ENCODE data around the gene XPC.

Gene XPC

GRCh38 chr3:14147066-14147435 lies 31.4 kb downstream of the XPC start:
- no peak for FAIRE-seq
- DNase-seq (ENCODE audit: insufficient read length, low spot score) = no peak
- TF ChIP-seq CTCF (IDR thresholded peaks at IDR 0.05; ENCODE audit: insufficient read depth, missing control alignments) = no peak

DNA sequence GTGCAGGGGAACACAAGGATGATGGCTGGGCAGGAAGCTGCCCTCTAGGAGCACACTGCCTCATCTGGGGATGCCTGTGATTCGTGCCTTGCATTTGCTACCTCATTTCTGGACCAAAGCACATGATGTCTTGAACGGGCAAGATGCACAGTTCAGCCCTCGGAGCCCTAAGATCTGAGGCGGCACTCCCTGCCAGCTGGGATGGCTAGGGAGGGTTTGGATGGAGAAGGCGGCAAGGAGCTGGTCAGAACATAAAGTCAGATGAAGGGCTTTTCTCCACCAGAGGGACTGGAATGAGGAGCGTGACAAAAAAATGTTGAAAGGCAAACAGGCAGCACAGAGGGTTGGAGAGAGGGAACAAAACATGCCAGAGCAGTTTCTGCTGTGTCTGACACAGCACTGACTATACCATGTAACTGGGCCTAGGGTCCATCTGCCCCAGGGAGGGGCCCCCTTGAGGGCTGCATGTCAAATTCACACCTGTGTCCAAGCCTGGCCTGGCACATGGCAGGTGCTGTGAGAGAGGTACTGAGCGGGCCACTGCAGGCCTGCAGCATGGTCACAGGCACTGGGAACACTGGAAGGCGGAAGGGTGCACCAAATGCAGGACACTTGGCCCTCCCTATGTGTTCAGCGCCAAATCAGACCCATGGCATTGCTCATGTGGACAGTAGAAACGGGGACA lies 31.9 kb downstream of the XPC start:
- no peak for FAIRE-seq
- no peak for DNase-seq (ENCODE audit: insufficient read length, low spot score)
- no peak for TF ChIP-seq CTCF (IDR thresholded peaks at IDR 0.05; ENCODE audit: insufficient read depth, missing control alignments)

DNA sequence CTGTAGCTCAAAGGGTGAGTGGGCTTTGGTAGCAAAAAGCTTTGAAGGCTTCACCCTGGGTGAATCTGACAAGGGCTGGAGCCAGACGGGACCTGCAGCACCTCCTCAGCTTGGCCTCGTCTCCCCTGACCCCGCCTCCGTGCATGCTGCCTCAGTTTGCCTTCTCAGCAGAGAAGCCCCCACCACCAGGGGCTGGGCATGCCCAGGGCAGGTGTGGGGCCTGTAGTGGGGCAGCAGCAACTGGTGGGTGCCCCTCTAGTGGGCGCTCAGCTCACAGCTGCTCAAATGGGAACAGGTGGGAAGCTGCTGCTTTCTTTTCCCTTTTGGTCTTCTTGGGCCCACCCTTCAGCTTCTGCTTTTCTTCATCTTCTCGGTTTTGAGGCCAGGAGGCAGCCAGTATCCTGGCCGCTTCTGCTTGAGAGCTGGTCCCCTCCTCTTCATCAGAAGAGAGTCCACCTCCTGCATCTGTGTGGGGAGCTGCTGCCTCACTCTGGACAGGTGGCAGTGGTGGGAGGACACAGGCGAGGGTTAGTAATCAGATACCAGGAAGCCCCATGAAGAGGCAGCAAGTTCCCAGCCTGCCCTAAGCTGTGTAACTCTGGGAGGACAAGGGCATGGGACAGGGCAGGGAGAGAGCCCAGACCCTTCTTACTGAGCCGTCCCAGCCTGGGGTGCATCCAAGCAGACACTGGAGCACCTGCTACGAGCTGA lies 32.6 kb downstream of the XPC start:
- FAIRE-seq = no peak

GRCh38 chr3:14145236-14145635 lies 33.2 kb downstream of the XPC start:
- no peak for DNase-seq (ENCODE audit: insufficient read length, low spot score)
- no peak for FAIRE-seq
- no peak for TF ChIP-seq CTCF (IDR thresholded peaks at IDR 0.05; ENCODE audit: insufficient read depth, missing control alignments)

More for the DNA sequence above, 32.6 kb downstream of the XPC start:
- no peak for TF ChIP-seq CTCF (IDR thresholded peaks at IDR 0.05; ENCODE audit: insufficient read depth, missing control alignments)
- no peak for DNase-seq (ENCODE audit: insufficient read length, low spot score)

DNA sequence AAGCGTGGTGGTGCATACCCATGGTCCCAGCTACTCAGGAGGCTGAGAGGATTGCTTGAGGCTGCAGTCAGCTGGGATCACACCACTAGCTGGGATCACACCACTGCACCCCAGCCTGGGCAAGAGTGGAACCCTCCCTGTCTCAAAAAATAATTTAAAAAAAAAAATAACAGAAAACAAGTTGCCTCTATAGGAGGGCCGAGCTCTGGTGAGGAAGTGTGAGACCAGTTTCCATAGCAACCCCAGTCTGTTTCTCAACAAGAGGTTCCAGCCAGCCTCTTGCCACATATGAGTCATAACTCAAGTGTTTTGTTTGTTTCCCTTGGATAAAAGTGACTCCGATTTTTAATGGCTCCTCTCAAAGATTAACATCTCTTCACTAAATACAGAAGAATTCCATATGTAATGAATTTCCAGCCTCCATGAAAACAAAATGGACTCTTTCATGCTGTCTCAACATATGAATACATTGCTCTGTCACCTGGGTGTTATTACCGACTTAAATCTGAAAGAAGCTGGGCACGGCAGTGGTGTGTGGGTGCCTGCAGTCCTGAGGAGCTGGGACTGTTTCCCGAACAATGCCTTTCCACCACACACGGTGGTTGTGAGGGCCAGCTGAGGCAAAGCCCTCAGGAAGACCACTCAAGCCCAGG lies 33.9 kb downstream of the XPC start:
- TF ChIP-seq CTCF (IDR thresholded peaks at IDR 0.05; ENCODE audit: insufficient read depth, missing control alignments) = no peak
- FAIRE-seq (no peak), DNase-seq (ENCODE audit: insufficient read length, low spot score) (no peak)

DNA sequence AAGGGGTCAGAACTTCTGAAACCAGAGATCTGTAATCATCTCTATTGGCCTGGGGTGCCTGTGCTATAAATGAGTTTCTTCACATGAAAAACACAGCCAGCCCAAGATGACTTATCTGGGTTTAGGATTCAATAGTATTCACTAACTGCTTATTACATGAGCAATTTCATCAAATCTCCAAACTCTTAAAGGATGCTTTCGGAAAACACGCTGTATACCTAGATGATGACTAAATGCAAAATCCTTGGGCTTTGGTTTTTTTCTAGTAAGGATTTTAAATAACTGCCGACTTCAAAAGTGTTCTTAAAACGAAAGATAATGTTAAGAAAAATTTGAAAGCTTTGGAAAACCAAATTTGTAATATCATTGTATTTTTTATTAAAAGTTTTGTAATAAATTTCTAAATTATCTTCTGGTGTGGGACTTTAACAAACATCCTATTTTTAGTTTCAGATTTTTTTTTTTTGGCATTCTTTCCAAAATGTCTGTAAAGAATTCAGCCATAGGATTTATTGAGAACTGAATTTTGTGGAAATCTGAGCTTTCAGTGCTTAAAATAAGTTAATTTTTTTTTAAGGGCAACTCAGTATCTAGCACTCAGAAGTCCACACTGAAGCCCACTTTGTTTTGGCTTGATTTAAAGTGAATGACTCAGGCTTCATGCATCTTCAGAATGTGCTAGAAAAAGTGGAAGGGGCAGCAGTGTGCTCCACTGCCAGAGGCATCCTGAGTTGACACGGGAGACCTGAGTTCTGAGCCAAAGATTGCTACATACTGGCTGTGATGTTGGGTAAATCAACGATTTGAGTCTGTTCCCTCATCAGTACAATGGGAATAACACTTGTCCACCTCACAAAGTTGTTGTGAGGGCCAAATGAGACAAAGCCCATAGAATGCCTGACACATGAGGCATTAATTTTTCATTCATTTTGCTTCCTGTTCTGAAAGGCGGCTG lies 34.9 kb downstream of the XPC start:
- FAIRE-seq (no peak), DNase-seq (ENCODE audit: insufficient read length, low spot score) (no peak)
- TF ChIP-seq CTCF (IDR thresholded peaks at IDR 0.05; ENCODE audit: insufficient read depth, missing control alignments) = no peak
